GM12878 (cell line): ENCODE data around the gene RAE1. TPM values are rescaled to one million over a fixed set of nuclear protein-coding genes. Genes with fewer than 3 reads are reported as not detected.

ENCODE experiments used
- ATAC-seq: fragments of 200-7000 bp; cut with Tn5 transposase; 3 replicates; pipeline ENCODE4 v1.9.1; 2020; ENCODE audit warnings: mild to moderate bottlenecking, moderate library complexity
- BruUV-seq: library from RNA; stranded (reverse); fragments of 400-500 nt; replicated peaks from 2 replicates; lab custom pipeline; 2021; lab: Mats Ljungman, UMichigan
- CTCF ChIA-PET: fragments of 300-600 bp; sonication (Branson Sonifier 250); formaldehyde crosslinking; extraction: SDS; loops from one replicate; lab custom pipeline; 2021; ENCODE audit warnings: inconsistent platforms; lab: Yijun Ruan, JAX
- POLR2A ChIA-PET: fragments of 350-600 bp; formaldehyde crosslinking; extraction: SDS; loops from one replicate; lab custom pipeline; 2021; ENCODE audit warnings: inconsistent platforms; lab: Charles Lee
- RAD21 ChIA-PET: fragments of 300-600 bp; sonication (Branson Sonifier 250); formaldehyde crosslinking; loops from one replicate; lab custom pipeline; 2023; ENCODE audit warnings: antibody characterized with exemption; ENCODE audit not compliant: unreplicated experiment; lab: Charles Lee
- SMC1A ChIA-PET: fragments of 300-600 bp; sonication (Branson Sonifier 250); formaldehyde crosslinking; loops from one replicate; lab custom pipeline; 2023; ENCODE audit not compliant: unreplicated experiment, uncharacterized antibody; lab: Charles Lee
- DNase-seq: peaks from one replicate; pipeline ENCODE4 v3.0.0-alpha.2; 2011; ENCODE audit warnings: low read depth, low spot score
- FAIRE-seq: peaks from 3 replicates; lab custom pipeline; 2011; peaks lifted over from hg19 to GRCh38; lab: Jason Lieb, UNC
- H2AFZ ChIP-seq: 2 replicates; pipeline ENCODE4 v1.6.0; 2011; ENCODE audit warnings: low read depth, low read length, control low read depth; ENCODE audit not compliant: control insufficient read depth
- H3K27ac ChIP-seq: 2 replicates; pipeline ENCODE4 v1.5.1; 2011; ENCODE audit warnings: control low read depth; ENCODE audit not compliant: control insufficient read depth, insufficient read depth
- H3K27me3 ChIP-seq, 2 experiments: replicated peaks in 1 of 2; 2 replicates each; pipeline versions ENCODE4 v1.6.0 to v1.6.1; 2011; ENCODE audit warnings: low read length in 1 of 2; ENCODE audit not compliant: control insufficient read depth in 2 of 2, insufficient read depth in 2 of 2
- H3K36me3 ChIP-seq, 2 experiments: 2 replicates each; pipeline ENCODE4 v1.5.1; 2011; ENCODE audit warnings: low read length in 1 of 2; ENCODE audit not compliant: control insufficient read depth in 2 of 2, insufficient read depth in 2 of 2
- H3K4me1 ChIP-seq: 2 replicates; pipeline ENCODE4 v1.6.1; 2011; ENCODE audit warnings: mild to moderate bottlenecking, low read length, moderate library complexity, mixed read lengths; ENCODE audit not compliant: control insufficient read depth, insufficient read depth
- H3K4me2 ChIP-seq: 2 replicates; pipeline ENCODE4 v1.6.0; 2011; ENCODE audit warnings: control low read depth; ENCODE audit not compliant: control insufficient read depth, insufficient read depth
- H3K4me3 ChIP-seq: fragments of 200-600 bp; sonication (generic); 2 replicates; pipeline ENCODE4 v1.5.1; 2016
- H3K79me2 ChIP-seq: 2 replicates; pipeline ENCODE4 v1.6.0; 2011; ENCODE audit warnings: low read length; ENCODE audit not compliant: control insufficient read depth, insufficient read depth
- H3K9ac ChIP-seq: 2 replicates; pipeline ENCODE4 v1.8.0; 2011; ENCODE audit warnings: low read length, control low read depth, mixed read lengths; ENCODE audit not compliant: control insufficient read depth, insufficient read depth
- H3K9me3 ChIP-seq: replicated peaks from 3 replicates; pipeline ENCODE4 v1.5.1; 2011; ENCODE audit warnings: mild to moderate bottlenecking, low read length; ENCODE audit not compliant: control insufficient read depth, insufficient read depth
- H4K20me1 ChIP-seq: 2 replicates; pipeline ENCODE4 v1.6.0; 2011; ENCODE audit not compliant: control insufficient read depth, insufficient read depth
- ASH2L ChIP-seq: fragments of 300-600, 200-600 bp; sonication (generic); IDR thresholded peaks from 2 replicates; pipeline ENCODE4 v1.6.1; 2017; ENCODE audit warnings: low read depth, mild to moderate bottlenecking, borderline replicate concordance
- CBFB ChIP-seq: IDR thresholded peaks from 2 replicates; pipeline ENCODE4 v1.6.1; 2016; ENCODE audit warnings: antibody characterized with exemption, low read depth
- CBX3 ChIP-seq: fragments of 200-600 bp; sonication (generic); IDR thresholded peaks from 2 replicates; pipeline ENCODE4 v1.6.1; 2016; ENCODE audit warnings: low read depth, borderline replicate concordance
- CREB1 ChIP-seq: IDR thresholded peaks from 2 replicates; pipeline ENCODE4 v1.6.1; 2012; ENCODE audit warnings: low read depth, mild to moderate bottlenecking, inconsistent platforms
- DPF2 ChIP-seq: fragments of 450-650 bp; IDR thresholded peaks from 2 replicates; pipeline ENCODE4 v1.6.1; 2017; ENCODE audit warnings: mild to moderate bottlenecking
- ETV6 ChIP-seq, 2 experiments: fragments of 450-650 bp in 1 of 2; IDR thresholded peaks in 1 of 2; conservative IDR thresholded peaks in 1 of 2; 2 replicates each; pipeline ENCODE4 v1.6.1; 2014; ENCODE audit warnings: antibody characterized with exemption in 1 of 2, borderline replicate concordance in 1 of 2, low read depth in 1 of 2, mild to moderate bottlenecking in 1 of 2, moderate library complexity in 1 of 2
- GABPA ChIP-seq: IDR thresholded peaks from 2 replicates; pipeline ENCODE4 v1.6.1; 2014; ENCODE audit warnings: antibody characterized with exemption, low read depth, mild to moderate bottlenecking, inconsistent platforms
- MEF2B ChIP-seq: fragments of 450-650 bp; IDR thresholded peaks from 2 replicates; pipeline ENCODE4 v1.6.1; 2018; ENCODE audit warnings: mild to moderate bottlenecking, moderate library complexity; ENCODE audit not compliant: partially characterized antibody, poor library complexity, severe bottlenecking
- NR2F1 ChIP-seq: fragments of 450-650 bp; conservative IDR thresholded peaks from 2 replicates; pipeline ENCODE4 v1.6.1; 2017; ENCODE audit warnings: mild to moderate bottlenecking
- RUNX3 ChIP-seq: IDR thresholded peaks from 2 replicates; pipeline ENCODE4 v1.6.1; 2012; ENCODE audit warnings: low read length, inconsistent platforms
- SIN3A ChIP-seq: IDR thresholded peaks from 2 replicates; pipeline ENCODE4 v1.6.1; 2012; ENCODE audit warnings: low read depth, low read length, improper control_type of control experiment
- TBL1XR1 ChIP-seq: IDR thresholded peaks from 2 replicates; pipeline ENCODE4 v1.6.1; 2012; ENCODE audit warnings: low read depth, low read length, improper control_type of control experiment
- WGBS: methylation state at CpG from one replicate; pipeline ENCODE4 v1.1.6; 2016; ENCODE audit warnings: low lambda C conversion rate; ENCODE audit not compliant: insufficient replicate concordance, insufficient coverage; ENCODE audit errors: missing lambda C conversion rate; 5-methylcytosine and 5-hydroxymethylcytosine counted together
- in situ Hi-C: fragments of 300-500 bp; cut with MboI; formaldehyde crosslinking; loops from 9 replicates; pipeline ENCODE4 v1.14.3; 2018; ENCODE audit warnings: mixed read lengths
- intact Hi-C: fragments of 100-400 bp; cut with micrococcal nuclease; formaldehyde crosslinking; loops from one replicate; pipeline ENCODE4 v1.14.2; 2022; ENCODE audit not compliant: unreplicated experiment
- polyA plus RNA-seq, 11 experiments: library from polyadenylated mRNA; depleted of rRNA in 4 of 11; unstranded in 6 of 11; stranded (reverse) in 5 of 11; fragments of >200 nt; fragmentation: Nextera tagmentation in 4 of 11; fragmentation: Illumina TruSeq in 1 of 11; extraction: Ambion mirVana in 4 of 11; extraction: Trizol in 1 of 11; gene quantifications; 1 replicate in 1 of 11; 2 replicates in 10 of 11; pipeline versions ENCODE4 v1.2.1 to v1.2.3, GENCODE V29; 2011 to 2016; ENCODE audit warnings: inconsistent platforms in 2 of 11, missing spikeins in 2 of 11, low read depth in 1 of 11
- total RNA-seq, 4 experiments: library from RNA; depleted of rRNA in 3 of 4; stranded (reverse); fragments of >200 nt in 3 of 4; fragmentation: Illumina TruSeq in 1 of 4; extraction: Trizol in 1 of 4; gene quantifications; 2 replicates each; pipeline versions ENCODE4 v1.2.1 to v1.2.3, GENCODE V29; 2013 to 2021
- TF ChIP-seq, protein P1 (sequence below): IDR thresholded peaks from 2 replicates; pipeline ENCODE4 v1.6.1; 2011; ENCODE audit warnings: borderline replicate concordance, low read depth, mild to moderate bottlenecking, moderate library complexity, mixed read lengths, low read length; ENCODE audit not compliant: insufficient read depth; ENCODE audit errors: extremely low read length
- TF ChIP-seq, protein P2 (sequence below): IDR thresholded peaks from 2 replicates; pipeline ENCODE4 v1.6.1; 2012; ENCODE audit warnings: low read depth, low read length, improper control_type of control experiment
- TF ChIP-seq, protein P3 (sequence below): IDR thresholded peaks from 2 replicates; pipeline ENCODE4 v1.6.1; 2011; ENCODE audit warnings: low read depth, low read length, improper control_type of control experiment, borderline replicate concordance
- TF ChIP-seq, protein P4 (sequence below): fragments of 450-650 bp; IDR thresholded peaks from 2 replicates; pipeline ENCODE4 v1.6.1; 2018; ENCODE audit warnings: borderline replicate concordance, mild to moderate bottlenecking; ENCODE audit not compliant: partially characterized antibody

Gene RAE1
- total and polyA plus RNA-seq, 10 of the 15 experiments (the other 5 are each of a cell fraction or from before 2014, with no cell fraction given), result 28.7 to 107 (median 49.3) TPM

DNA sequence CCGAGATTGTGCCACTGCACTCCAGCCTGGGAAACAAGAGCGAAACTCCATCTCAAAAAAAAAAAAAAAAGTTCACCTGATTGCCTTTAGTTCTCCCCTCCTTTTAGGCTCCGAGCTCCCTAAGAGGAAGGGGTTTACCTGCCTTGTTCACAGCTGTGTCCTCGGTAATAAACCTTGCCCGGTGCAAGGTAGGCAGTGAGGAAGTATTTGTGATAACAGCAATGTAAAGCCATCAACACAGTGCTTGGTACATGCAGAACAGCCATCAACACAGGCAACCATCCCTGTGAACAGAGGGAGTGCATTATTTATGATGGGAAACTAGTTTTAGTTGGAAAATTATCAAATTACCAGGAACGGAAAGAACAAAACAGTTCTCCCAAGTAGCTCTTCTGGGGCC, 23.2 kb upstream of the RAE1 start:
- SMC1A ChIA-PET, result interaction anchor here (0.6 kb wide), 1 partner anchor 691 kb away, joined by 3 read pairs; no protein-coding TSS in a partner anchor
- no peaks in the 10 kb centered on the region for H3K4me1 ChIP-seq
- TF ChIP-seq CBX3 (no peak), NR2F1 (no peak), CBFB (no peak), RUNX3 (no peak), ASH2L (no peak), GABPA (no peak), DPF2 (no peak), TBL1XR1 (no peak), ETV6 (conservative IDR thresholded peaks at IDR 0.05 in 1 of 2, IDR thresholded peaks at IDR 0.05 in 1 of 2; ENCODE audit: borderline replicate concordance in 1 of 2, low read depth in 1 of 2) (no peak), CREB1 (no peak), MEF2B (no peak), SIN3A (no peak)
- TF ChIP-seq, protein P1, sequence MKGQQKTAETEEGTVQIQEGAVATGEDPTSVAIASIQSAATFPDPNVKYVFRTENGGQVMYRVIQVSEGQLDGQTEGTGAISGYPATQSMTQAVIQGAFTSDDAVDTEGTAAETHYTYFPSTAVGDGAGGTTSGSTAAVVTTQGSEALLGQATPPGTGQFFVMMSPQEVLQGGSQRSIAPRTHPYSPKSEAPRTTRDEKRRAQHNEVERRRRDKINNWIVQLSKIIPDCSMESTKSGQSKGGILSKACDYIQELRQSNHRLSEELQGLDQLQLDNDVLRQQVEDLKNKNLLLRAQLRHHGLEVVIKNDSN, result no peak
- TF ChIP-seq, protein P2, sequence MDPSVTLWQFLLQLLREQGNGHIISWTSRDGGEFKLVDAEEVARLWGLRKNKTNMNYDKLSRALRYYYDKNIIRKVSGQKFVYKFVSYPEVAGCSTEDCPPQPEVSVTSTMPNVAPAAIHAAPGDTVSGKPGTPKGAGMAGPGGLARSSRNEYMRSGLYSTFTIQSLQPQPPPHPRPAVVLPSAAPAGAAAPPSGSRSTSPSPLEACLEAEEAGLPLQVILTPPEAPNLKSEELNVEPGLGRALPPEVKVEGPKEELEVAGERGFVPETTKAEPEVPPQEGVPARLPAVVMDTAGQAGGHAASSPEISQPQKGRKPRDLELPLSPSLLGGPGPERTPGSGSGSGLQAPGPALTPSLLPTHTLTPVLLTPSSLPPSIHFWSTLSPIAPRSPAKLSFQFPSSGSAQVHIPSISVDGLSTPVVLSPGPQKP, result no peak
- TF ChIP-seq, protein P3, sequence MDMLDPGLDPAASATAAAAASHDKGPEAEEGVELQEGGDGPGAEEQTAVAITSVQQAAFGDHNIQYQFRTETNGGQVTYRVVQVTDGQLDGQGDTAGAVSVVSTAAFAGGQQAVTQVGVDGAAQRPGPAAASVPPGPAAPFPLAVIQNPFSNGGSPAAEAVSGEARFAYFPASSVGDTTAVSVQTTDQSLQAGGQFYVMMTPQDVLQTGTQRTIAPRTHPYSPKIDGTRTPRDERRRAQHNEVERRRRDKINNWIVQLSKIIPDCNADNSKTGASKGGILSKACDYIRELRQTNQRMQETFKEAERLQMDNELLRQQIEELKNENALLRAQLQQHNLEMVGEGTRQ, result no peak
- TF ChIP-seq, protein P4, sequence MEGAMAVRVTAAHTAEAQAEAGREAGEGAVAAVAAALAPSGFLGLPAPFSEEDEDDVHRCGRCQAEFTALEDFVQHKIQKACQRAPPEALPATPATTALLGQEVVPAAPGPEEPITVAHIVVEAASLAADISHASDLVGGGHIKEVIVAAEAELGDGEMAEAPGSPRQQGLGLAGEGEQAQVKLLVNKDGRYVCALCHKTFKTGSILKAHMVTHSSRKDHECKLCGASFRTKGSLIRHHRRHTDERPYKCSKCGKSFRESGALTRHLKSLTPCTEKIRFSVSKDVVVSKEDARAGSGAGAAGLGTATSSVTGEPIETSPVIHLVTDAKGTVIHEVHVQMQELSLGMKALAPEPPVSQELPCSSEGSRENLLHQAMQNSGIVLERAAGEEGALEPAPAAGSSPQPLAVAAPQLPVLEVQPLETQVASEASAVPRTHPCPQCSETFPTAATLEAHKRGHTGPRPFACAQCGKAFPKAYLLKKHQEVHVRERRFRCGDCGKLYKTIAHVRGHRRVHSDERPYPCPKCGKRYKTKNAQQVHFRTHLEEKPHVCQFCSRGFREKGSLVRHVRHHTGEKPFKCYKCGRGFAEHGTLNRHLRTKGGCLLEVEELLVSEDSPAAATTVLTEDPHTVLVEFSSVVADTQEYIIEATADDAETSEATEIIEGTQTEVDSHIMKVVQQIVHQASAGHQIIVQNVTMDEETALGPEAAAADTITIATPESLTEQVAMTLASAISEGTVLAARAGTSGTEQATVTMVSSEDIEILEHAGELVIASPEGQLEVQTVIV, result no peak
- TF ChIP-seq, all 136 proteins: peak for 0
- in situ Hi-C loops (no loop called here), intact Hi-C loops (no loop called here)
- peaks cover 2 to 3% of the 10 kb centered on the region in 2 experiments; a peak in 3 of 4 replicates for H3K27me3 ChIP-seq
- no peak overlapping the region for H3K27ac ChIP-seq
- CTCF ChIA-PET, result interaction anchor here (1.6 kb wide), 1 partner anchor 12 kb away, joined by 3 read pairs; no protein-coding TSS in a partner anchor
- no peaks in the 10 kb centered on the region for H3K79me2 ChIP-seq
- FAIRE-seq (no peak), ATAC-seq (no peak), DNase-seq (no peak)
- H3K36me3 ChIP-seq, result no peaks in the 10 kb centered on the region
- H3K9ac ChIP-seq, result no peak overlapping the region
- no peak overlapping the region for H3K4me3 ChIP-seq
- H4K20me1 ChIP-seq, result no peaks in the 10 kb centered on the region
- no peak overlapping the region for H3K4me2 ChIP-seq
- WGBS, result 14% methylated on average over 6 of the region's 6 CpGs
- RAD21 ChIA-PET, result interaction anchor here (0.7 kb wide), 1 partner anchor 109 kb away, joined by 4 read pairs; no protein-coding TSS in a partner anchor
- no peaks in the 10 kb centered on the region for H3K9me3 ChIP-seq
- POLR2A ChIA-PET, result interaction anchor here (0.6 kb wide), 1 partner anchor 56 kb away, joined by 4 read pairs; no protein-coding TSS in a partner anchor
- H2AFZ ChIP-seq, result no peak overlapping the region
- no TSS peak for BruUV-seq
